ENCODE data around the gene ZFAND2A.

- TF ChIP-seq POLR2A (IDR thresholded peaks at IDR 0.05) (no peak), CTCF (IDR thresholded peaks at IDR 0.05) (no peak)
These were observed 49.6 kb downstream of the ZFAND2A start for GRCh38 chr7:1110358-1110757.
